OCI-LY3 (cell line): ENCODE data around the gene F12.

Experiments
- H2AFZ ChIP-seq: fragments of 200-600, 300-600 bp; shearing (Covaris generic); 2 replicates; pipeline ENCODE4 v1.6.0; 2014; ENCODE audit warnings: antibody characterized with exemption, low read depth, low read length
- H3K27ac ChIP-seq: fragments of 200-600, 300-600 bp; sonication (generic); 2 replicates; pipeline ENCODE4 v1.5.1; 2014; ENCODE audit warnings: mild to moderate bottlenecking, low read length, moderate library complexity, mixed read lengths
- H3K27me3 ChIP-seq: fragments of 200-600, 300-600 bp; sonication (generic); 2 replicates; pipeline ENCODE4 v1.6.1; 2014; ENCODE audit warnings: low read depth, low read length, mixed read lengths
- H3K36me3 ChIP-seq: fragments of 200-600, 300-600 bp; sonication (generic); replicated peaks from 2 replicates; pipeline ENCODE3; 2014; ENCODE audit warnings: low read depth, low read length, mixed read lengths
- H3K4me1 ChIP-seq: fragments of 300-600, 200-600 bp; sonication (generic); 2 replicates; pipeline ENCODE4 v1.6.1; 2014; ENCODE audit warnings: low read length, mixed read lengths
- H3K4me2 ChIP-seq: fragments of 200-600, 300-600 bp; sonication (generic); 2 replicates; pipeline ENCODE4 v1.6.1; 2014; ENCODE audit warnings: low read length, mixed read lengths
- H3K4me3 ChIP-seq: fragments of 300-600, 200-600 bp; sonication (generic); 2 replicates; pipeline ENCODE4 v1.5.1; 2014; ENCODE audit warnings: antibody characterized with exemption, mild to moderate bottlenecking, low read length, moderate library complexity
- H3K79me2 ChIP-seq: fragments of 300-600, 200-600 bp; shearing (Covaris generic); 2 replicates; pipeline ENCODE4 v1.6.1; 2014; ENCODE audit warnings: mild to moderate bottlenecking, low read length, mixed read lengths
- H3K9ac ChIP-seq: fragments of 300-600, 200-600 bp; shearing (Covaris generic); 2 replicates; pipeline ENCODE4 v1.6.0; 2014; ENCODE audit warnings: mild to moderate bottlenecking, low read length, moderate library complexity
- H3K9me3 ChIP-seq: fragments of 200-600, 300-600 bp; shearing (Covaris generic); 2 replicates; pipeline ENCODE4 v1.6.1; 2014; ENCODE audit warnings: low read length, mixed read lengths; ENCODE audit not compliant: insufficient read depth
- H4K20me1 ChIP-seq: fragments of 200-600, 300-600 bp; sonication (generic); 2 replicates; pipeline ENCODE4 v1.6.1; 2016; ENCODE audit warnings: low read length, mixed read lengths; ENCODE audit not compliant: insufficient read depth
- EZH2phosphoT487 ChIP-seq: fragments of 200-600 bp; shearing (Covaris generic); IDR thresholded peaks from 2 replicates; pipeline ENCODE4 v1.6.1; 2018; ENCODE audit warnings: antibody characterized with exemption, mixed run types, low read depth
- TF ChIP-seq, protein P1 (sequence below): fragments of 200-600, 300-600 bp; sonication (generic); IDR thresholded peaks from 2 replicates; pipeline ENCODE4 v1.5.1; 2014; ENCODE audit warnings: antibody characterized with exemption, low read length, low read depth

Gene F12

DNA sequence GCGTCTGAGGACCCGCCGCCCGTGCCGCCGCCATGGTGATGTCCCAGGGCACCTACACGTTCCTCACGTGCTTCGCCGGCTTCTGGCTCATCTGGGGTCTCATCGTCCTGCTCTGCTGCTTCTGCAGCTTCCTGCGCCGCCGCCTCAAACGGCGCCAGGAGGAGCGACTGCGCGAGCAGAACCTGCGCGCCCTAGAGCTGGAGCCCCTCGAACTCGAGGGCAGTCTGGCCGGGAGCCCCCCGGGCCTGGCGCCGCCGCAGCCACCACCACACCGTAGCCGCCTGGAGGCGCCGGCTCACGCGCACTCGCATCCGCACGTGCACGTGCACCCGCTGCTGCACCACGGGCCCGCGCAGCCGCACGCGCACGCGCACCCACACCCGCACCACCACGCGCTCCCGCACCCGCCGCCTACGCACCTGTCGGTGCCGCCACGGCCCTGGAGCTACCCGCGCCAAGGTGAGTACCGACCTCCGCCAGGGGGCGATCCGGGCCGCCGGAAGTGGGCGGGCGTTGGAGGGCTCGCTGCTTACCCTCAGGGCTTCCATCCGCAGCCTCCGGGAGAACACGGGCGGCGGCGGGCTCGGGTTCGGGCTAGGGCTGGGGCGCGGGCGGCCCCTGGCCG is 45.8 kb upstream of the F12 start:
- Histone ChIP-seq H3K36me3 (no peaks in the 10 kb centered on the region), H3K27ac (peak overlapping the region; percentile 64), H3K9ac (peak overlapping the region; percentile 59), H3K4me3 (peak overlapping the region; percentile 78), H3K4me1 (peaks cover 14% of the 10 kb centered on the region), H3K79me2 (no peaks in the 10 kb centered on the region), H3K27me3 (no peaks in the 10 kb centered on the region), H4K20me1 (peaks cover 23% of the 10 kb centered on the region), H3K9me3 (no peaks in the 10 kb centered on the region), H2AFZ (peak overlapping the region; percentile 37), H3K4me2 (peak overlapping the region; percentile 77)
- TF ChIP-seq EZH2phosphoT487, result no peak
- TF ChIP-seq, protein P1, sequence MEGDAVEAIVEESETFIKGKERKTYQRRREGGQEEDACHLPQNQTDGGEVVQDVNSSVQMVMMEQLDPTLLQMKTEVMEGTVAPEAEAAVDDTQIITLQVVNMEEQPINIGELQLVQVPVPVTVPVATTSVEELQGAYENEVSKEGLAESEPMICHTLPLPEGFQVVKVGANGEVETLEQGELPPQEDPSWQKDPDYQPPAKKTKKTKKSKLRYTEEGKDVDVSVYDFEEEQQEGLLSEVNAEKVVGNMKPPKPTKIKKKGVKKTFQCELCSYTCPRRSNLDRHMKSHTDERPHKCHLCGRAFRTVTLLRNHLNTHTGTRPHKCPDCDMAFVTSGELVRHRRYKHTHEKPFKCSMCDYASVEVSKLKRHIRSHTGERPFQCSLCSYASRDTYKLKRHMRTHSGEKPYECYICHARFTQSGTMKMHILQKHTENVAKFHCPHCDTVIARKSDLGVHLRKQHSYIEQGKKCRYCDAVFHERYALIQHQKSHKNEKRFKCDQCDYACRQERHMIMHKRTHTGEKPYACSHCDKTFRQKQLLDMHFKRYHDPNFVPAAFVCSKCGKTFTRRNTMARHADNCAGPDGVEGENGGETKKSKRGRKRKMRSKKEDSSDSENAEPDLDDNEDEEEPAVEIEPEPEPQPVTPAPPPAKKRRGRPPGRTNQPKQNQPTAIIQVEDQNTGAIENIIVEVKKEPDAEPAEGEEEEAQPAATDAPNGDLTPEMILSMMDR, result peak; percentile 77

DNA sequence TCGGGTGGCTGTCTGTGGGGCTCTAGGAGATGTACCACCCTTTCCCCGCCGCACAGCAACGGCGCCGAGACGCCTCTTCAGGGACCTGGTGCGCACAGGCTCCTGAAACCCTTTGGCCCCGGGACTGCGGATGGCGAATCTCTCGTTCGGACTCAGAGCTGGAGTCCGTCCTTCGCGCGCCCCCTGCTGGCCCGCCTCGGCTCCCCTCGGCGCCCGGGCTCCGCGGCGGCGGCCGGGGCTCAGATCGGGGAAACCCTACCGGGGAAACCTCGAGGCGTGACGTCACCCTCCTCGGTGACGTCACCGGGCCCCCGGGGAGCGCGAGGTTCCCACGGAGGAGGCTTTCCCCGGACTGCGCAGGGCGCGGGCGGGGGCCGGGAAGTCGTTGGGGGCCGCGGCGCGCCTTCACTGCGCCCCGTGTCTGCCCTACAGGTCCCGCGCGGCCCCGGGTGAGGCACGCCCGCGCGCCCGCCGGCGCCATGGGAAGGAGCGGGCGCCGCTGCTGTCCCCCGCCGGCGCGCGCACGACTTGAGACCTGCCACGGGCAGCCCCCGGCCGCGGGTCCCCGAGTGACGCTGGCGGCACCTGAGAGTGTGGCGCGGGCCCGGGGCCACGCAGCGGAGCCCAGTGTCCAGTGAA is 45.2 kb upstream of the F12 start:
- Histone ChIP-seq H3K9ac (peak overlapping the region; percentile 59), H3K79me2 (no peaks in the 10 kb centered on the region), H4K20me1 (peaks cover 23% of the 10 kb centered on the region), H2AFZ (0 out of 2 replicates have a peak overlapping the region, but pooled peaks have one; percentile 37), H3K4me2 (peak overlapping the region; percentile 77), H3K36me3 (no peaks in the 10 kb centered on the region), H3K4me1 (peaks cover 14% of the 10 kb centered on the region), H3K4me3 (peak overlapping the region; percentile 78), H3K9me3 (no peaks in the 10 kb centered on the region), H3K27me3 (no peaks in the 10 kb centered on the region), H3K27ac (peak overlapping the region; percentile 42)
- no peak for TF ChIP-seq EZH2phosphoT487
- TF ChIP-seq, protein P1, result peak; percentile 79

DNA sequence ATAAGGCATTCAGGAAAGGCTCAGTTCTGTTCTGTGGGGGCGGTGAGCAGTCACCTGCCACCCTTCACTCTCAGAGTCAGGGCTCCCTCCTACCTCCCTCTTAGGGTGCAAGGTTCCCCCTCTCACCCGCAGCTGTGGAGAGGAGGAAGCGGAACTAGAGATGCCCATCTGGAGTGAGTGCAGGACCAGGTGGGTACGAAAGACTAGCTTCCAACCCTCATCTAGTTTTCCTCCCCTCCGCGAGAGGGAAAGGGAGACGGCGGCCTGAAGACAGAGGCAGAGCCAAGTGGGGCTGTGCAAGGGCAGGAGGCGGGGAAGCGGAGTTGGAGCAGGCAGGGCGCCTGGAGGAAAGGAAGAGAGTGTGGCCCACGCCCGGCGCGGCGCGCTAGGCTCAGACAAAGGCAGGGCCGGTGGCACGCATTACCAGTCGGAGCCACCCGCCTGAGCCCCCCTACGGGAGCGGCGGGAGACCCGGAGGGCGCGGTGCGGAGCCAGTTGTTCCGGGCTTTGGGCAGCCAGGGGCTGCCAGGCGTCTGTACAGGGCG is 44.6 kb upstream of the F12 start:
- Histone ChIP-seq H3K79me2 (no peaks in the 10 kb centered on the region), H3K4me3 (peak overlapping the region; percentile 78), H3K9ac (peak overlapping the region; percentile 48), H3K27ac (no peak overlapping the region), H3K4me1 (peaks cover 14% of the 10 kb centered on the region), H3K9me3 (no peaks in the 10 kb centered on the region), H3K4me2 (peak overlapping the region; percentile 77), H3K36me3 (no peaks in the 10 kb centered on the region), H2AFZ (no peak overlapping the region), H3K27me3 (no peaks in the 10 kb centered on the region), H4K20me1 (peaks cover 23% of the 10 kb centered on the region)
- TF ChIP-seq EZH2phosphoT487, result no peak
- TF ChIP-seq, protein P1, result no peak
